Upper lobe of right lung (tissue), 1 donor: ENCODE data around the gene C12orf75. TPM values are rescaled to one million over a fixed set of nuclear protein-coding genes. Genes with fewer than 3 reads are reported as not detected.
"Not testable (repeated sequence)": the region's sequence is repeated elsewhere in the genome, so short reads cannot be mapped to it uniquely, and the experiment has no call there.

Experiments used
- ATAC-seq: fragments of 200-7000 bp; cut with Tn5 transposase; one replicate; pipeline ENCODE4 v1.9.1; 2020; ENCODE audit warnings: mild to moderate bottlenecking, moderate library complexity
- DNase-seq: peaks from one replicate; pipeline ENCODE4 v3.0.0-alpha.2; 2020
- H3K27ac ChIP-seq: fragments of 200-600 bp; one replicate; pipeline ENCODE4 v1.8.0; 2022
- H3K27me3 ChIP-seq: fragments of 200-600 bp; one replicate; pipeline ENCODE4 v1.8.0; 2022; ENCODE audit warnings: mild to moderate bottlenecking
- H3K36me3 ChIP-seq: fragments of 200-600 bp; one replicate; pipeline ENCODE4 v1.8.0; 2022
- H3K4me1 ChIP-seq: fragments of 200-600 bp; one replicate; pipeline ENCODE4 v1.8.0; 2022
- H3K4me3 ChIP-seq: fragments of 200-600 bp; one replicate; pipeline ENCODE4 v1.8.0; 2022; ENCODE audit warnings: mild to moderate bottlenecking
- H3K9me3 ChIP-seq: fragments of 200-600 bp; one replicate; pipeline ENCODE4 v1.8.0; 2022
- CTCF ChIP-seq: fragments of 200-600 bp; IDR thresholded peaks from one replicate; pipeline ENCODE4 v1.8.0; 2022; ENCODE audit warnings: antibody characterized with exemption
- intact Hi-C: fragments of 100-400 bp; cut with DNase I; formaldehyde crosslinking; loops from one replicate; pipeline ENCODE4 v1.11.0; 2022
- total RNA-seq: library from RNA; stranded (reverse); fragmentation: NEBNext Ultra II Directional; extraction: Animal tissue kit (Norgen Biotek cat#: 25700); gene quantifications from one replicate; pipeline ENCODE4 v1.2.1, GENCODE V29; 2021
- donor health status: DM: no; HTN: yes; CAD: no; lungs with severe emphysema.

Gene C12orf75
- total RNA-seq, 1 donor from 2014 or later = 5.9 TPM

GRCh38 chr12:105338966-105339365 lies 8.5 kb downstream of the C12orf75 start:
- Histone ChIP-seq H3K27ac (no peak overlapping the region), H3K36me3 (no peaks in the 10 kb centered on the region), H3K9me3 (no peaks in the 10 kb centered on the region), H3K4me3 (no peak overlapping the region), H3K4me1 (no peaks in the 10 kb centered on the region), H3K27me3 (no peaks in the 10 kb centered on the region)
- intact Hi-C loops = no loop called here
- DNase-seq = no peak
- ATAC-seq = no peak
- TF ChIP-seq CTCF = no peak

- Histone ChIP-seq H3K27ac (no peak overlapping the region), H3K9me3 (no peaks in the 10 kb centered on the region), H3K4me1 (no peaks in the 10 kb centered on the region), H3K36me3 (no peaks in the 10 kb centered on the region), H3K27me3 (no peaks in the 10 kb centered on the region), H3K4me3 (no peak overlapping the region)
- no peak for TF ChIP-seq CTCF
- DNase-seq (no peak), ATAC-seq (no peak)
- intact Hi-C loops = no loop called here
Measured at GRCh38 chr12:105341010-105341409, 10.5 kb downstream of the C12orf75 start.

GRCh38 chr12:105341620-105342019 lies 11.1 kb downstream of the C12orf75 start:
- H3K4me3 ChIP-seq, H3K9me3 ChIP-seq, intact Hi-C loops, H3K27me3 ChIP-seq, DNase-seq, ATAC-seq, H3K27ac ChIP-seq, H3K4me1 ChIP-seq, H3K36me3 ChIP-seq: not testable (repeated sequence)

GRCh38 chr12:105342464-105342863 lies 12.0 kb downstream of the C12orf75 start:
- intact Hi-C loops = no loop called here
- no peak for DNase-seq
- no peaks in the 10 kb centered on the region for H3K36me3 ChIP-seq
- no peaks in the 10 kb centered on the region for H3K9me3 ChIP-seq
- TF ChIP-seq CTCF = no peak
- H3K4me3 ChIP-seq = no peak overlapping the region
- no peak for ATAC-seq
- no peaks in the 10 kb centered on the region for H3K4me1 ChIP-seq
- H3K27me3 ChIP-seq = no peaks in the 10 kb centered on the region
- H3K27ac ChIP-seq = no peak overlapping the region

- no peaks in the 10 kb centered on the region for H3K36me3 ChIP-seq
- DNase-seq (no peak), ATAC-seq (no peak)
- no peaks in the 10 kb centered on the region for H3K9me3 ChIP-seq
- no peak overlapping the region for H3K27ac ChIP-seq
- H3K27me3 ChIP-seq = no peaks in the 10 kb centered on the region
- TF ChIP-seq CTCF = no peak
- no peak overlapping the region for H3K4me3 ChIP-seq
- no peaks in the 10 kb centered on the region for H3K4me1 ChIP-seq
- intact Hi-C loops = no loop called here
Measured at GRCh38 chr12:105343836-105344235, 13.3 kb downstream of the C12orf75 start.

GRCh38 chr12:105347499-105347898 lies 17.0 kb downstream of the C12orf75 start:
- intact Hi-C loops = no loop called here
- no peak overlapping the region for H3K27ac ChIP-seq
- H3K4me1 ChIP-seq = no peaks in the 10 kb centered on the region
- H3K4me3 ChIP-seq = no peak overlapping the region
- no peaks in the 10 kb centered on the region for H3K36me3 ChIP-seq
- H3K9me3 ChIP-seq = no peaks in the 10 kb centered on the region
- H3K27me3 ChIP-seq = no peaks in the 10 kb centered on the region
- DNase-seq = no peak
- no peak for ATAC-seq
- TF ChIP-seq CTCF = no peak
